HG03159 (cell line): ENCODE data around the gene ACOT7.

ENCODE experiments used
- ATAC-seq: cut with Tn5 transposase; IDR thresholded peaks from one replicate; pipeline ENCODE4 v1.9.1; 2021; ENCODE audit warnings: mild to moderate bottlenecking, moderate library complexity; ENCODE audit not compliant: unreplicated experiment

The ACOT7 gene

DNA sequence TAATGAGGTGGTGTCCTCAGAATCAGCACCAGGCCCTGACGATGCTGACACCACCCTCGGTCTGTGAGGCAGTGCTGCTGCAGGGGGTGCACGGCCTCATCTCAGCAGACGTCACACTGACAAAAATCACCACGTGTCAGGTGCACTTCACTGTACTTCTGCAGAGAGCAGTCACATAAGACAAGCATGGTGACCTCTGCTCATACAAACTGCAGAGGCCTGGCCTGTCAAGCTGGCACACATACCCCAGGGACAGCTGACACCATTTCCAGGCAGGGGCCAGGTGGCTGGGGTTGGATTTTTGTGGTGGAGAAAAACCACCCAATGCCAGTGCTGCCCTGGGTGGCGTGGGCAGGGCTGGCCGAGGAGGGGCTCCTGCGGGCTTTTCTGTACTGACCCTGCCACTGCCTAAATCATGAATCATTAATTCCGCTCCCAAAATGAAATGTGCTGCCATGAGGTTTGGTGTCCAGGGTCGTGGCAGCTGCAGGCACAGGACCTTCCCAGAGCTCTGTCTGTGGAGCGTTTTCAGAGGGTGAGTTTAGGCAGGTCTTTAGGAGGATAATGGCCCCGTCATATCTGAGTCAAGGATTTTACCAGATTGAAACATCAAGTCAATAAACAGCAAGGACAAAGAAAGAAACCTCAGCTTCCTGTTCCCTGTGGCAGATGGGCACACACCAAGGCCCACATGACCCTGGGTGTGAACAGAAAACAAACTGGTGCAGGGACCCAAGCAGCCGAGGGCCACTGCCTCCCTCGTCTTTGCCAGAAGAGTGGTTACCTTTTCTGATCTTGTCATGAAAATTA, 99.3 kb downstream of the ACOT7 start:
- ATAC-seq, result no peak

- no peak for ATAC-seq
Measured at GRCh38 chr1:6292102-6292501, 101.5 kb downstream of the ACOT7 start.

GRCh38 chr1:6288665-6289064, 104.9 kb downstream of the ACOT7 start:
- no peak for ATAC-seq

DNA sequence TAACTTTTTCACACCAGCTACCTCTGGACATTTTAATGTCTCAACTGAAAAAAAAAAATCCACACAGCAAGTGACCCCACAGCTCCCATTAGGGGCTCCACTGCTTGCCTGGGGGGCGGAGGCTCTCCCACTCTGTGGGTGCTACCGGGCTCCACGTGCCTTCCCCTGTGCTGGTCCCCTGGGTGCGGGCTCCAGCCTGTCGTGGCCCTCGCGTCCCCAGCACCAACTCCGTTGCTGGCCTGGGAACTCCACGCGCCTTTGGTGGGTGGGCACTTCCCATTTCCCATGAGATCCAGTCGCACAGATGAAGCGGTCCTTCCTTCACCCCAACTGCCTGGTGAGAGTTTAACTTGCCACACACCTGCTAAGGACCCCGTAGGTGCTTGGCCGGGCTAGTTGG, 105.5 kb downstream of the ACOT7 start:
- ATAC-seq, result no peak

GRCh38 chr1:6287431-6287886, 106.1 kb downstream of the ACOT7 start:
- no peak for ATAC-seq

DNA sequence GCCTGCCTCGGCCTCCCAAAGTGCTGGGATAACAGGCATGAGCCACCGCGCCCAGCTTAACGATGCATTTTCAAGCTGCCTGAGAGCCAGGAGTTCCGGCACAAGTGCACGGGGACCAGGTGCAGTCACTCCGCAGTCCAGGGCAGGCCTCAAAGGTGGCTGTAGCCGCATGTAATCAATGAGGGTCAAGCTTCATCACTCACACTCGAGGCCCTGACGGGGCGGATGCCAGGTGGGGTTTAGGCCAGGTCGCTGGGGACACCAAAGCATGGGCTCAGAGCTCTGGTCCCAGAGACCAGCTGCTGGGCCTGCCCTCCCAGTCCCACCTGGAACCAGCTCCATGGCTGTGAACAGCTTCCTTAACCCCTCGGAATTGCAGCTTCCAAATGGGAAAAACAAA, 106.5 kb downstream of the ACOT7 start:
- no peak for ATAC-seq

DNA sequence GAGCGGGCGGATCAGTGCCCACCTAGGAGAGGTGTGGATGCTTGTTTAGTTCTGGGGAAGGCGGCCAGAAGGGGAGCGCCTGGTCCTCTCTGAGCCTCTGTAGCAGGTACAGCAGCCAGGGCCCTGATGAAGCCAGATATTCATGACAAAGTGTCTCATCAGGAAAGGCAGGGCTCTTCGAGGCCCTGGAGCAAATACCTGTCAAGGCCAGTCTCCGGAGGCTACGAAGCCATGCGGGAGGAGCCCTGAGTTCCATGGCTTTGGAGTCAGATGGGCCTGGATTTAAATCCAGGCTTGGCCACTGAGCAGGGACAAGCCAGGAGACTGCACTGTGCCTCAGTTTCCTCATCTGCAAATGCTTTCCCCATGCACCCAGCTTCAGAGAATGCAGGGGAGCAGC, 107.3 kb downstream of the ACOT7 start:
- no peak for ATAC-seq

DNA sequence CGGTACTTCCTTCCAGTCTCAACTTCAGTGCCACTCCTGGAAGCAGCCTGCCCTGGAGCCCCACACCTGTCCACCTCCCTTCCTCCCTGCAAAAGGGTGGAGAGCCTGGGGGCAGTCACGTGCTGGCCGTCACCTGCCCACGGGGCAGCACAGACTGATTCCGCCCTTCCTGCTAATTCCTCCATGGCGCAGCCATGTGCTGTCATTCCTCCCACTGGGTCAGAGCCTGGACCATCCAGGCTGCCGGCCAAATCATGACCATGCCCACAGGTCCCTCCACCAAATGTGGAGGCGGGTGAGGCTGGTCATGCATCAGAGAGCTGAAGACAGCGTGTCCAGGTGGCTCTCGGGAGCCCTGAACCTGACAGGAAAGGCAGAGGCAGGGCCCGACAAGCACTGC, 108.2 kb downstream of the ACOT7 start:
- ATAC-seq, result no peak

DNA sequence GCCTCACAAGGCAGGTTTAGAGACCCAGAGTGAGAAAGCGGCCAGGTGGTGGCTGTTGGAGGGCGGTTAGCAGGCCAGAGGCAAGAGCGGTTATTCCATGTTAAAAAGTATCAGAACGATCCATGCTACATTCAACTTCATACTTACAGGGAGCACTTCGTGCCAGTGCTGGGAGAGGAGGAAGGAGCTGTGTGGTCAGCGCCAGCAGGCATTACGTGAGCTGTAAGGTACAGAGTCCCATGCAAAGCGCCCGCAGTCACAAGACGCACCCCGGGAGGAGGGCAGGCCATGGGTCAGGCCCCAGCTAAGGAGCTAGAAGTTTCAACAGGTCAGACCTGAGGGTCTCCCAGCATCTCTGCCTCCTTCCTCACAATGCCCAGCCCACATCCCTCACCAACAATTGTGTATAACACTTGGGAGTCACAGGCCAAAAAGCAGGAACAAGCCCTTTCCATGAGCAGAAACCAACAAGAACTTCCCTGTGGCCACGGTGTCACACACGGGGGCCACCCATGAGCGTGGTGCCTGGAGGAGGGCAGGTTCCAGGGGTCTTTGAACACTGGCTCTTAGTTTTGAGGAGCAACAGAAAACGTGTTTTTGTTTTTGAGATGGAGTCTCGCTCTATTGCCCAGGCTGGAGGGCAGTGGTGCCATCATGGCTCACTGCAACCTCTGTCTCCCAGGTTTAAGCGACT, 110.8 kb downstream of the ACOT7 start:
- ATAC-seq, result no peak

GRCh38 chr1:6281511-6282402, 111.8 kb downstream of the ACOT7 start:
- ATAC-seq, result no peak

GRCh38 chr1:6280761-6281451, 112.7 kb downstream of the ACOT7 start:
- no peak for ATAC-seq

DNA sequence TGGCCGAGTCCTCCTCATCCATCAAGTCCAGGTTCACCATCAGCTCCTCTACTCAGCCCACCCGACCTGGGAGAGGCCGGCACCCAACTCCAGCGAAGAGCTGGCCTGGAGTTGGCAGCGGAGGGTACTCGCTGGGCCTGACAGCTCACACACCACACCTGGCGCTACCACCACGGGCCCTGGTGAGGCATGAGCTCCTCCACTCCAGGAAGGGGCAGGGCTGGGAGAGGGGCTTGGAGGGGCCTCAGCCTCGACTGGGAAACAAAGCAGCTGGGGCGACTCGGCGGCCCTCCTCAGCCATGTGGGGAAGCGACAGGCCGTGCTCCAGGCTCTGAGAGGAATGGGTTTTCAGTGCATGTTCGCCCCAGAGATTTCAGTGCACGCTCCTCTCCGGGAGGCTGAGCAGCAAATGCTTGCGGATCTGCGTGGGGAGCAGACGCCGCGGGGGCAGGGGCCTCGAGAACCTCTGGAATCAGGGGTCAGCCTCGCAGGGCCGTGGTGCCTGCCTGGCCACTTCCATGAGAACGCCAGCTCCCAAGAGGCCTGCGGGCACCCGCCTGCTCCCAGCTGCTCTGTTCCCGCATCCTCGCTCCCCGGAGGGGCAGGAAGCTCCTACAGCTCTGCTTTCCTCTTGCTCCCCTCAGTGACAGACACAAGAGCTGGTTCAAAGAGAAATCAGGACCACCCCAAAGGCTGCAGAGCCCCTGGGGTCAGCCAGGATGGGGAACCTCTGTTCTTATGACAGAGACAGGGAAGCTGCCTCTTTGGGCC, 113.8 kb downstream of the ACOT7 start:
- no peak for ATAC-seq

DNA sequence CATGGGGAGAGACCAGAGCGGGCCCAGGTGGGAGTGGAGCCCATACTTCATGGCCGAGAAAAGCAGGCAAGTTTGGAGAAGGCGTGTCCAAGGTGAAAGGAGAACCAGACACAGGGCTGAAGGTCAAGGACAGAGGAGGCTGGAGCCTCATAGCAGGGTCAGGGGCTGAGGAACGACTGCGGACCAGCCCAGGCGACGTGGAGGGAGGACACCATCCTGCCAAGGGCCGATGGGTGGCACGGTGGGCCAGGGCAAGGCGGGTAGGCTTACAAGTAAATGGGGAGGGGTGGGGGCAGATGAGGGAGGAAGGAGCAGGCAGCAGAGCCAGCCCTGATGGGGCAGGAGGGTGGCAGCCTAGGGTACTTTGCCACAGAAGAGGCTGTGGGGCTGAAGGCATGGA, 114.5 kb downstream of the ACOT7 start:
- no peak for ATAC-seq

DNA sequence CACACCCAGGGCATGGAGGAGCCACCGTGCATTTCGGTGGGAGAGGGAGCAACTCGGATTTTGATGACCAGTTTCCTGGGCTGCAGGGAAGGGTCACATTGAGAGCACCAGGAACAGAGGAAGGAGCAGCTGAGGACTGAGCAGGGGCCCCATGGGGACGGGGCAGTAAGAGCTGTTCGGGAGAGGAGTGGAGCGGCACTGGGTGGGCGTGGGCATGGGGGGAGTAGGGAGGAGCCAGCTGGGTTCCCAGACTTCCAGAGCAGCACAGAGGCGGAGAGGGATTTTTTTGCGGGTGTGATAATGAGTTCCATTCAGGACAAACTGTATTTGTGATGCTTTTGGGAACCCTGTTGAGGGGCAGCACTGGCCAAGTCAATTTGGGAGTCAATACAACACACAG, 115.3 kb downstream of the ACOT7 start:
- ATAC-seq, result no peak

DNA sequence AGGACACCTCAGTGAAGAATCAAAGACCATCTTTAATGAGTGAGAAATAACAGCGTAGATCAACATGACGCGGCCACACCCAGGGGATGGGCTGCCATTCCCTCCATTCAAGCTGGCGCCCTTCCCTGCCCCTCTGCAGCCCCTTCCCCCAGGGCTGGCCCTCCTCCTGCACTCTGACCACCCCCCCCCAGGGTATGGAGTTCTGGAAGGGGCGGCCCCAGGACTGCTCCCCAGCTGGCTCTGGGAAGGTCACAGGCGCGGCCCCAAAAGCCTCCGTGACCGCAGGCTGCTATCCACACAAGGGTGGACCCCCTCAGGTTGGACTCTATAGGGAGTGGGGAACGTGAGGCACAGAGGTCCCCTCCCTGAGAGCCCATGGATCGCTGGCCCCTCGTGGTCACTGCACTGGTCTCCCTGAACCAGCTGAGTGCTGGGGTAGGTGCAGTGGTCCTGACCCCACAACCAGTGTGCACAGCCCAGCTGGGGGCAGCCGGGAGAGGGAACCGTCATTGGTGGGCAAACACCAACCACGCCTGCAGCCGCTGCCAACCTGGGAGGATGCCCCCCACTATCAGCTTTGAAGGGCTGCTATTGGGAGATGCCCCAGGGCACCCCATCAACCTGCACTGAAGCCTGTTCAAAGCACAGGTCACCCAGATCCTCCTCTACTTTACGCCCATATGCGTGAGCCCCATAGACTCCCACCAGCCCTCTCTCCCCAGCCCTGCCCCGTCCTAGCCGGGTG, 116.6 kb downstream of the ACOT7 start:
- no peak for ATAC-seq

DNA sequence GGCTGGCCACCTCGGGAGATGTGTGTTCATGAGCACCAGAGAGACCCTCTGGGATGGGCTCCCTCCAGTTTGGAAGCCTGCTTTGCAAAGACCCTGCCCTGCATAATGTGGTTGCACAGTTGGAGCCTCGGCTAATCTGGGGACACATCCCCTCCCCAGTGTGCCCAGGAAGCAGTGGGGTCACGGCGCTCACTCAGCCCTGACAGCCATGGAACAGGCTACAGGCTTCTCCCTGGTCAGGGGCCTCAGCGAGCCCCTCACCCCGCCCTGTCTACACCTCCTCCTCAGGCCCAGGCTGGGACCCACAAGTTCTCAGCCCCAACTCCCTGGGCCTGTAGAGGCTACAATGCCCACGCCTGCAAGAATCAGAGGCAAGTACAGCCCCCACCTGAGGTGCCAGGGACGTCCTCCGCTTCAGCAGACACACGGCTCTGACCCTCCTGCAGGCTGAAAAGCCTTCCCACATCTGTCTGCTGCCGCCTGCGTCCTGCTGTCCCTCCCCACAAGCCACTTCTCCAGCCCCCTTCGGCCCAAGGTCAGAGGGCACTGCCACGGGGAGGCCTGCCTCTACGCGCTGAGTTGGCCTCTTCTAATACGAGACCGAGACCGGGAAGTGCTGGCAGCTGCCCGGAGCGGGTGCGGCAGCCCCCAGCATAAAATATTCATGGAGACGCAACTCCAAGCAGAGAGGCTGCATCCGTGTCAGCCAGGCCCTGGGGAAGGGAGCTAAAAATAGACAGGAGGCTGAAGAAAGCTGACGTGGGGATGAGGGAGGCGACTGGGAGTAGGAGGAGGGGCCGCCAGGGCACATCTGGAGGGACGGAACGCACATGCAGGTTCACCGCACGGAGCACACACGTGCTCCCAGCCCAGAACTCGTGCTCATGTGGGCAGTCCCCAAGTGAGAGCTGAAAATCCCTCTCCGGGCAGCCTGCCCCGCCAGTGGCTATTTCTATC, 117.5 kb downstream of the ACOT7 start:
- ATAC-seq, result no peak

GRCh38 chr1:6274622-6275139, 118.9 kb downstream of the ACOT7 start:
- ATAC-seq, result no peak

DNA sequence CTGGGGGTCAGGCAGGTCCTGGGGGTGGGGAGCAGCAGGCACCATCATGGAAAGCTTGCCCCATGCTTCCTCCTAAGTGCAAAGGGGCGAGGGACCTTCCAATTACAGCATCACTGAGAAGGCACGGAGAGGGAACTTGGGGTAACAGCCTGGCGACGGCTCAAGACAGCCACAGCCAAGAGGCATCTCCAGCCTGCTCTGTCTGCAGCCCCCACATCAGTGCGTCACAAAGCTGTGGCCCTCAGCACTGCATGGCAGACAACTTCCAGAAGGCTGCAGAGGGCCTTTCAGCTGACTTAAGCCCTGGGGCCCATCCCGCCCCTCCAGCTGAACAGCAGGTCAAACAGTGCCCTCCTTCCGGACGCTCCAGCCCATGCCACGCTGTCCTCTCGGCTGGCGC, 119.5 kb downstream of the ACOT7 start:
- ATAC-seq, result no peak
